NCI-H510A treated with DMSO at 0.1 percent for 48 hours (cell line): Measurements from ENCODE around the gene TMEM170B.
"Not testable (repeated sequence)": the region's sequence is repeated elsewhere in the genome, so short reads cannot be mapped to it uniquely, and the experiment has no call there.

Experiments
- DNase-seq: peaks from one replicate; lab custom pipeline; 2025; lab: John Stamatoyannopoulos, UW

TMEM170B gene

DNA sequence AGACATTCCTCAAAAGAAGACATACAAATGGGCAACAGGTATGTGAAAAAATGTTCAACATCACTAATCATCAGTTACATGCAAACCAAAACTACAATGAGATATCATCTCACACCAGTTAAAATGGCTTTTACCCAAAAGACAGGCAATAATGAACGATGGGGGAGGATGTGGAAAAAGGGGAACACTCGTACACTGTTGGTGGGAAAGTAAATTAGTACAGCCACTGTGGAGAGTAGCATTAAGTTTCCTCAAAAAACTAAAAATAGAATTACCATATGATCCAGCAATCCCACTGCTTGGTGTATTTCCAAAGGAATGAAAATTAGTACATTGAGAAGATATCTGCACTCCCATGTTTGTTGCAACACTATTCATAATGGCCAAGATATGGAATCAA, 8.6 kb upstream of the TMEM170B start:
- DNase-seq: no peak

DNA sequence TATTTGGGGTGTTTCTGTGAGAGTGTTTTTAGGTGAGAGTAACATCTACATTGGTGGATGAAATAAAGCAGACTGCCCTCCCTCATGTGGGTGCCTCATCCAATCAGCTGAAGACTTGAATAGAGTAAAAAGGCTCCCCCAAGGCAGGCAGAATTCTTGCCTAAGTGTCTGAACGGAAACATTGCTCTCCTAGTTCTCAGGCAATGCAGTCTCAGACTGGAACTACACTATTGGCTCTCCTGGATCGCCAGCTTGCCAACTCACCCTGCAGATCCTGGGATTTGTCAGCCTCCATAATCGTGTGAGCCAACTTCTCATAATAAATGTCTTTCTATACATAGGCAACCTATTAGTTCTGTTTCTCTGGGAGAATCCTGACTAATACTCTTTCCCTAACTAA, 5.5 kb upstream of the TMEM170B start:
- no peak for DNase-seq

GRCh38 chr6:11534561-11534960, 3.0 kb upstream of the TMEM170B start:
- DNase-seq: no peak

DNA sequence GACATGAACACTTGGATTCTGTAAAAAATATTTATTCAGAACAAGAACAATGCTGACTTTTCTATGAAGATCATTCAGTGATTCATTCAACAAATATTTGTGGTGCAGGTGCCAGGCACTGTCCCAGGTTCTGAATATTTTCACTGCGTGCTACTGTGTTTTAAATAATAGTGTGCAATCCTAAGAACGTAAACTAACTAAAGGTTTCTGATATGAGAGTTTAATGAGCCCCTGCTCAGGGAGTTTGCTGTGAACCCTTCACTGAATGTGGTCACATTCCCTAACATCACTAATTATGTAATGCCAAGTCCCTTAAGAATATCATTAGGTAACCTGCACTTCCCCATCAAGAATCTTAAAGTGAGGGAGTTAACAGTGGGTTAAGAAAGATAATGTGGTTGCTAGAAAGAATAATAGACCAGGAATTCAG, 1.7 kb upstream of the TMEM170B start:
- no peak for DNase-seq

GRCh38 chr6:11536795-11537194, 754 bp upstream of the TMEM170B start:
- peak; percentile 20 for DNase-seq

- peak; percentile 1 for DNase-seq
Measured at GRCh38 chr6:11538052-11538818, 686 bp downstream of the TMEM170B start.

DNA sequence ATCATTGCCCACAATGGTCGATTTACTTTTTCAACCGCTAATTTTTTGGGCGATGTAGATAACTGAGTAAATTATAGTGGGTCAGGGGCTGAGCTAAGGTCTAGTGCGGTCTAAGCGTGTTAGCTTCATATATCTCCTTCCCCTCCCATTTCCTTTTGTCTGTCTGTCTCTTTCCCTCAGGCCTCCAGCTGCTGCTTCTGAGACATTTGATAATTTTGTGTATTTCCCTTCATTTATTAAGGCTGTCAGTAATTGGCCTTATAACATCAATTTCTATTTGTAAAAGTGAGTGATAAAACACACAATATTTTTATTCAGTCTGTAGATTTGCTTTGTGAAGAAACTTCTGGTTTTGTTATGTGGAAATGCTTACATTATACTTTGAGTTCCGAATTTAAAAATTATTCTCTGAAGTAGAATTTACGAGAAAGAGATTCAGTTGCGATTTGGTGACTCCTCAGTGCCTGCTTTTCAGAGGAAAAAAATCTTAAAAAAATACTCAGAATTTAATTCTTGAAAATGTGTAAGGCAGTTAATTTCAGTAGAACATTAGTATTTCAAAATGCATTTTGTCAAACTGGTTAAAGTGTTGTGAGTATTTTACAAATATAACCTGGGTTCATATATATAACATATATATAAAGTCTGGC, 1.4 kb downstream of the TMEM170B start:
- DNase-seq: no peak

DNA sequence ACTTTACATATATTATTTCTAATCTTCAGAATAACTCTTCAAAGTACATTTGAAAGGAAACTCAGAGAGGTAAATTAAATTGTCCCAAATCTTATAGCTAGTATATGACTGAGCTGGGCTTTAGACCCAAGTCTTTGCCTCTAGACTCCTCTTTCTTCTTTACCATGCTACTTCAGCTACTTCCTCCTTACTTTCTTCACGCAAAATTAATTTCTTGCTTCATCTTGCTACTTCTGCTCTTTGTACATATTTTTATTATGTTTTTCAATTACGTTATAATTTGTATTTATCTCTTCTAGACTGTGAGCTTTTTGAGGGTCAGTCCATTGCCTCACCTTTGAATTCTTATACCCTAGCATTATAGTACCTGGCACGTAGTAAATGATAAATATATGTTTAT, 5.3 kb downstream of the TMEM170B start:
- DNase-seq: no peak

GRCh38 chr6:11543919-11544518, 6.5 kb downstream of the TMEM170B start:
- DNase-seq: no peak

- not testable (repeated sequence) for DNase-seq
Measured at GRCh38 chr6:11547846-11548245, 10.3 kb downstream of the TMEM170B start.

GRCh38 chr6:11548578-11548977, 11.0 kb downstream of the TMEM170B start:
- not testable (repeated sequence) for DNase-seq

DNA sequence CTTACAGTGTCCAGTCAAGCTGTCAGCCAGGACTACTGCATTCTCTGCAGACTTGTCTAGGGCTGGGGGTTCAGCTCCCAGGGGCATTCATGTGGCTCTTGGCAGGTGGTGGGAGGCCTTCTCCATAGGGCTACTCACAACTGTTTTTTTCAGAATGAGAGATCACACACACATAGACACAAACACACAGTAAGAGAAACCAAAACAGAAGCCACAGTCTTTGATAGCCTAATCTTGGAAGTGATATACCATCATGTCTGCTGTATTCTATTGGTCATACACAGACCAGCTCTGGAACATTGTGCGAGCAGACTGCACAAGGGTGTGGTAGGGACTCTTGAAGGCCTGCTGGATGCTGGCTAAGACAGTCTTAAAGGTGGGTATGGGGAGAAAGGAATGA, 13.5 kb downstream of the TMEM170B start:
- DNase-seq: no peak

- DNase-seq: no peak
Measured at GRCh38 chr6:11552442-11552841, 14.9 kb downstream of the TMEM170B start.

DNA sequence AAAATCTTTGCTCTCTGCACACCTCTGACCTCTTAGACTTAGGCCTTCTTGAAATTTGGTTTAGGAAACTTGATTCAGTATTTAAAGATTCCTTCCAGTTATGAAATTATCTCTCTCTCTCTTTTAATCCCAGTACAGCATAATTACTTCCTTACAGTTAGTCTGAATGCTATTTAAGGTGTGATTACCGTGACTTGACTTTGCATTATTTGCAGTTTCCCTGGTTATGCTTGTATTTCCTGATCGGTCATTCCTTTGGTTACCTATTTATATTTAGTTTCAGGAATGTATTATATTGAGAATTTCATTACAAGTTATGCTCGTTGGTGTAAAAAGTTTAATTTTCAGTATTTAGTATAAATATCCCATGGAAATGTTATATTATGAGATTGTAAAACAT, 16.3 kb downstream of the TMEM170B start:
- DNase-seq: no peak

DNA sequence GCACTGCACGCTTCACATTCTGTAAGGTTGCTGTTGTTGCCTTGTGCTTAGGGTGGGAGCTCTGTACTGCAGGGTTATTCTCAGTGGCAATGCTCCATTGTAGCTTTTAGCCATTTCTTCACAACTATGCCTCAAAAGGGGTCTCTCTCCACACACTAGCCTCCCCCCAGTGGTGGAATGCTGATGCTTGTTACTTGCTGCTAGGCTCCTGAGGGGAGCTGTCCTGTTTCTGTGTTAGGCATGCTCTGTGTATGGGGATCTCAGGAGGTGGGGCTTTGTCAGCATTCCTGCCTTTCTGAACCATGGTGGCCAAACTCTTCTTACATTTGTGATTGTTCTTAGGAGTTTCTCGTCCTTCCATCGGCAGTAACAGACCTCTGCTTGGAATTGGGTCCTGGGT, 18.8 kb downstream of the TMEM170B start:
- DNase-seq: no peak

DNA sequence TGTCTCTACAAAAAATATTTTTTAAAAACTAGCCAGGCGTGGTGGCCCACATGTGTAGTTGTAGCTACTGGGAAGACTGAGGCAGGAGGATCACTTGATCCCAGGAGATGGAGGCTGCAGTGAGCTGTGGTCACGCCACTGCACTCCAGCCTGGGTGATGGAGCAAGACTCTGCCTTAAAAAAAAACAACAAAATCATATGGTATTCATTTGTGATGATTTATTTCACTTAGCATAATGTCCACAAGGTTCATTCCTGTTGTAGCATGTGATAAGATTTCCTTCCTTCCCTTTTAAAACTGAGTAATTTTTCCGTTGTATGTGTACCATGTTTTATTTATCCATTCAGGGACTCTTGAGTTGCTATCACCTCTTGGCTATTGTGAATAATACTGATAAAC, 26.2 kb downstream of the TMEM170B start:
- no peak for DNase-seq

DNA sequence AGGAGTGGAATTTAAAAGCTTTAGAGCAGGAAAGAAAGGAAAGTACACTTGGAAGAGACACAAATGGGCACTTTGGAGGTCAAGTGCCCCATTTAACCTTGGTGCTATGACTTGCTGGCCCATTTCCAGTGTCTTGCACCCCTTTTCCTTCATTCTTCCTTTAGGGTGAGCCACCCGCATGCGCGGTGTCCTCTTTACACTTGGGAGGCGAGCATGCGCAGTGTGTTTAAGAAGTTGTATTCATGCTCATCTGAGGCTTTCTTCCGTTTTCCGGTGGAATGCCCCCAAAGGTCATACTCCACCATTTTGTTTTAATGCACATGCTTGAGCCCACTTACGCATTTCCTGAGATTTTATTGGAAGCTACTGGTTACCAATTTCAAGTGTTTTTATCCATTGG, 29.1 kb downstream of the TMEM170B start:
- no peak for DNase-seq

DNA sequence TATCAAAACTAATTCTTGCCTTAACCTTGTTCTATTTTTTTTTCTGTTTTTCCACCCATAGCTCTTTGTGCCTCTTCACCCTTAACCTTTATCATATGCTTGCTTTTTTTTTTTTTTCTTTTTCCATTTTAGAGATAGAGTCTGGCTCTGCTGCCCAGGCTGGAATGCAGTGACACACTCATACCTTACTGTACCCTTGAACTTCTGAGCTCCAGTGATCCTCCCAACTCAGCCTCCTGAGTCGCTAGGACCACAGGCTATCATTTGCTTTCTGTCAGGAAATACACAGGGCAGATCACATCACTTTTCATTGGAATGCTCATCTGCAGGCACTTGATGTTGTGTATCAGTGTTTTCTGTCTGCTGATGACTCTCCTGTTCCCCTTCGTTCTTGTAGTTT, 33.5 kb downstream of the TMEM170B start:
- DNase-seq: no peak

- DNase-seq: peak; percentile 32
Measured at GRCh38 chr6:11575408-11576033, 38.0 kb downstream of the TMEM170B start.

DNA sequence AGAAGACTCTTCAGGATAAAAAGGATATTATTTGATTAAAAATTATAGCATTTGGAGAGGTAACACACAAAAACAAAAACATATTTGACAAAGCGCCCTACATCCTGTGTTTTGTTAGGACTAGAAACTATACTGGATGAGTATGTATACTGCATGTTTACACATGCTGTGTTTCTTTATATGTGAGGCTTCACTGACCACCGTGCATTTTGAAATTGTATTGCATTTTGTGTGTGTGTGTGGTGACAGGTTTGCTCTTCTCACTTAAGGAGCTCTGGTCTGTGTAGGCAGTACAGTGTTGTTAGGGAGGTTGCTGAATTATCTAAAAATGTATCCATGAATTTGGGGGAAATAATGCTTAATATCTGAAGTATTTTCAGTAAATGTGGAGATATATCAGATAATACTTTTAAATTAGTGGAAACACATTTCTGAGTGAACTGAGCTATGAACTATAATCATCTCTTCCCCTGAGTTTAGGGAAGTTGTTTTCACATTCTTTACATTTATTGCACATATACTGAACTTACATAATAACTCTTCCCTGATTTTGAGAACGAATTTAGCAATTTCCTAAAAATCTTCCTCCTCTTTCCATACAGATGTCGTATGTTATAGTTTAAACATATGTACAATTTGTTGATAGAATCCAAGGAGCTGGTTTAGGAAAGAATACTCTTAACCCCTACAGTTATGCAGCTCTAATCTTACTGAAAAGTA, 43.3 kb downstream of the TMEM170B start:
- DNase-seq: no peak

DNA sequence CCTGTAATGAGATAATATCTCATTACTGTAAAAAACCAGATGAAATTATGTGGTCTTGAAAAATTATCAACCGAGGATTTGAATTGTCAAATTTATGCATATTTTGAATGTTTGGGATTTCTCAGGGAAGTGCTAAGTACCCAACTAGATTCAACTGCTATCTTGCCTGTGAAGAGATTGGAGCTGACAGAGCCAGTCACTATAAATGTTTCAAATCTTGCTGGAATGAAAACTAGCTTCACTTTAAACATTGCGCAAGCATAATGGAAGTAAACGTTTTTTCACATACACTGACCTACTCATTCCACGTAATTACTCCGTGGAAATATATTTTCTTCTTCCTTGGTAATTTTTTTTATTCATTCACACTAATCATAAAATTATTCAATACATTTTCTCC, 46.7 kb downstream of the TMEM170B start:
- DNase-seq: no peak

- peak; percentile 6 for DNase-seq
Measured at GRCh38 chr6:11585426-11586016, 48.0 kb downstream of the TMEM170B start.
